Measurements from ENCODE around the gene ACO2.

ACO2 gene

GRCh38 chr22:41522813-41523212, 53.9 kb downstream of the ACO2 start:
- in situ Hi-C loops (cut with HindIII; ENCODE audit: low sequenced_read_pairs) = no loop called here

GRCh38 chr22:41523464-41524221, 54.7 kb downstream of the ACO2 start:
- in situ Hi-C loops (cut with HindIII; ENCODE audit: low sequenced_read_pairs) = no loop called here

GRCh38 chr22:41524251-41524661, 55.3 kb downstream of the ACO2 start:
- in situ Hi-C loops (cut with HindIII; ENCODE audit: low sequenced_read_pairs) = no loop called here

GRCh38 chr22:41524809-41525449, 56.0 kb downstream of the ACO2 start:
- in situ Hi-C loops (cut with HindIII; ENCODE audit: low sequenced_read_pairs) = no loop called here

- in situ Hi-C loops (cut with HindIII; ENCODE audit: low sequenced_read_pairs) = no loop called here
These were observed 56.7 kb downstream of the ACO2 start for GRCh38 chr22:41525450-41526225.

GRCh38 chr22:41526226-41526829, 57.4 kb downstream of the ACO2 start:
- in situ Hi-C loops (cut with HindIII; ENCODE audit: low sequenced_read_pairs) = no loop called here

GRCh38 chr22:41526830-41527799, 58.2 kb downstream of the ACO2 start:
- in situ Hi-C loops (cut with HindIII; ENCODE audit: low sequenced_read_pairs) = no loop called here

- in situ Hi-C loops (cut with HindIII; ENCODE audit: low sequenced_read_pairs) = no loop called here
These were observed 59.3 kb downstream of the ACO2 start for GRCh38 chr22:41528132-41528766.

GRCh38 chr22:41528938-41529561, 60.1 kb downstream of the ACO2 start:
- in situ Hi-C loops (cut with HindIII; ENCODE audit: low sequenced_read_pairs) = no loop called here

GRCh38 chr22:41530890-41531714, 62.2 kb downstream of the ACO2 start:
- in situ Hi-C loops (cut with HindIII; ENCODE audit: low sequenced_read_pairs) = no loop called here

GRCh38 chr22:41531715-41532477, 63.0 kb downstream of the ACO2 start:
- in situ Hi-C loops (cut with HindIII; ENCODE audit: low sequenced_read_pairs) = no loop called here

GRCh38 chr22:41532908-41533825, 64.2 kb downstream of the ACO2 start:
- in situ Hi-C loops (cut with HindIII; ENCODE audit: low sequenced_read_pairs) = no loop called here

- in situ Hi-C loops (cut with HindIII; ENCODE audit: low sequenced_read_pairs) = no loop called here
These were observed 65.3 kb downstream of the ACO2 start for GRCh38 chr22:41534219-41534618.

- in situ Hi-C loops (cut with HindIII; ENCODE audit: low sequenced_read_pairs) = no loop called here
These were observed 66.3 kb downstream of the ACO2 start for GRCh38 chr22:41535244-41535643.

- in situ Hi-C loops (cut with HindIII; ENCODE audit: low sequenced_read_pairs) = no loop called here
These were observed 68.3 kb downstream of the ACO2 start for GRCh38 chr22:41537203-41537602.

- in situ Hi-C loops (cut with HindIII; ENCODE audit: low sequenced_read_pairs) = no loop called here
These were observed 69.7 kb downstream of the ACO2 start for GRCh38 chr22:41538583-41538982.

Measured in DLD1 (cell line).